BJ (cell line): ENCODE data around the gene RNF213. TPM values are rescaled to one million over a fixed set of nuclear protein-coding genes. Genes with fewer than 3 reads are reported as not detected.
"Not testable (repeated sequence)": the region's sequence is repeated elsewhere in the genome, so short reads cannot be mapped to it uniquely, and the experiment has no call there.

Experiments used
- CTCF ChIA-PET: fragments of 350-600 bp; formaldehyde crosslinking; extraction: SDS; loops from one replicate; lab custom pipeline; 2021; ENCODE audit warnings: antibody characterized with exemption, inconsistent platforms; lab: Yijun Ruan, JAX
- POLR2A ChIA-PET: fragments of 300-600 bp; sonication (Branson Sonifier 250); formaldehyde crosslinking; extraction: SDS; loops from one replicate; lab custom pipeline; 2021; ENCODE audit warnings: antibody characterized with exemption; lab: Charles Lee
- DNase-seq: peaks from one replicate; pipeline ENCODE4 v3.0.0-alpha.2; 2011; ENCODE audit warnings: low read depth
- H3K27me3 ChIP-seq: 2 replicates; pipeline ENCODE4 v1.6.0; 2011; ENCODE audit warnings: low read length; ENCODE audit not compliant: control insufficient read depth, insufficient read depth
- H3K36me3 ChIP-seq: 2 replicates; pipeline ENCODE4 v1.5.1; 2011; ENCODE audit warnings: low read length; ENCODE audit not compliant: control insufficient read depth, insufficient read depth
- H3K4me3 ChIP-seq: 2 replicates; pipeline ENCODE4 v1.5.1; 2011; ENCODE audit warnings: low read depth, mild to moderate bottlenecking, control low read depth, low read length
- CTCF ChIP-seq: IDR thresholded peaks from 2 replicates; pipeline ENCODE4 v1.5.1; 2011; ENCODE audit warnings: low read depth, mild to moderate bottlenecking, control low read depth, inconsistent platforms, low read length, moderate library complexity; ENCODE audit not compliant: insufficient read depth
- polyA plus RNA-seq: library from polyadenylated mRNA; depleted of rRNA; stranded (reverse); fragments of >200 nt; gene quantifications from 2 replicates; pipeline ENCODE4 v1.2.3, GENCODE V29; 2011

Gene RNF213
- polyA plus RNA-seq, 1 experiment: 53.1 TPM

- ChIA-PET POLR2A (no interaction called here), CTCF (interaction anchor here (0.7 to 1.1 kb wide), 2 partner anchors 7 to 10 kb away, joined by 3 read pairs; no protein-coding TSS in a partner anchor)
- Histone ChIP-seq H3K36me3 (peaks cover 4% of the 10 kb centered on the region), H3K27me3 (no peaks in the 10 kb centered on the region), H3K4me3 (no peak overlapping the region)
- DNase-seq: no peak
- no peak for TF ChIP-seq CTCF
These were observed 23.3 kb upstream of the RNF213 start for GRCh38 chr17:80237386-80237785.

GRCh38 chr17:80242505-80242904, 18.1 kb upstream of the RNF213 start:
- ChIA-PET POLR2A (no interaction called here), CTCF (no interaction called here)
- TF ChIP-seq CTCF: no peak
- Histone ChIP-seq H3K4me3 (no peak overlapping the region), H3K36me3 (peaks cover 5% of the 10 kb centered on the region), H3K27me3 (no peaks in the 10 kb centered on the region)
- DNase-seq: no peak

DNA sequence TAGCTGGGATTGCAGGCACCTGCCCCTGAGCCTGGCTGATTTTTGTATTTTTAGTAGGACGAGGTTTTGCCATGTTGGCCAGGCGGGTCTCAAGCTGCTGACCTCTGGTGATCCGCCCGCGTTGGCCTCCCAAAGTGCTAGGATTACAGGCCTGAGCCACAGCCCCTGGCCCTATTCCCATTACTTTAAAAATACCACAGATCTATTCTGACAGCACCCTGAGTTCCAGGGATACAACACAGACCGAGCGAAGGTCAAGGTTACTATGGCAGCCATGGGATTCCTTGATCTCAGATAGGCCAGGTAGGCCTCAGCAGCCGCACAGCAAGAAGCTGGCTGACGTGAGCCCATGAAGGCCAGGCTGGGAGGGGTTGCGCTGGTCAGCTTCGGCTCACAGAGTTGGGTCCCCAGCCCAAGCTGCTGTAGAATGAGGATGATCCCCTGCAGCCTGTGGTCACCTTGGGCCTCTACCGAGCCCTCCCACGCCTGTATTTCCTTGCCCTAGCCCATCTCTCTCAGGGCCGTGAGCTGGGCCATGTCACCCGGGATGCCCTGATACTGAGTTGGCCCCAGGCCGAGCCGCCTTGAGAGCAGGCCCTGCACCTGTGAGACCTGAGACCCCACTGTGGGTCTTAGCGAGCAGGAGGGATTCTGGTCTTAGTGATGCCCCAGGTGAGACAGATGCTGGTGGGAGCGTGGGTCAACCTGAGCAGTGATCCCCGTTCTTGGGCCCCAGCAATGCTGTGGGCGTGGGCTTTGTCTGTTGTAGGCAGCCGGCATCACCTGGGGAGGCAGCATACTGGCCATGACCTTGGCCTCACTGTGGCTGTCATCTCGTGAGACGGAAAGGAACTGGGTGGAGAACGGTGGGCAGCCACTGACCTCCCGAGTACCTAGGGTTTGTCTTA, 16.9 kb upstream of the RNF213 start:
- TF ChIP-seq CTCF: no peak
- CTCF ChIA-PET: no interaction called here

DNA sequence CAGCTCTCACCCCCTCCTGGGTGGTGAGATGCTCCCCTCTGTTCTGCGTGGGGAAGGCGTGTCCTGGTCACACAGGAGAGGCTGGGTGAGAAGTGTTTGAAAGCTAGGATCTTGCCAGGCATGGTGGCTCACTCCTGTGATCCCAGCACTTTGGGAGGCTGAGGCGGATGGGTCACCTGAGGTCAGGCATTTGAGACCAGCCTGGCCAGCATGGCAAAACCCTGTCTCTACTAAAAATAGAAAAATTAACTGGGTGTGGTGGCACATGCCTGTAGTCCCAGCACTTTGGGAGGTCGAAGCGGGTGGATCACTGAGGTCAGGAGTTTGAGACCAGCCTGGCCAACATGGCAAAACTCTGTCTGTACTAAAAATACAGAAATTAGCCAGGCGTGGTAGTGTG, 16.2 kb upstream of the RNF213 start:
- DNase-seq, POLR2A ChIA-PET, CTCF ChIA-PET, H3K27me3 ChIP-seq, H3K4me3 ChIP-seq, H3K36me3 ChIP-seq: not testable (repeated sequence)

More for the DNA sequence above, 16.9 kb upstream of the RNF213 start:
- DNase-seq: no peak
- H3K4me3 ChIP-seq: no peak overlapping the region
- H3K36me3 ChIP-seq: peaks cover 8% of the 10 kb centered on the region
- H3K27me3 ChIP-seq: no peaks in the 10 kb centered on the region
- POLR2A ChIA-PET: no interaction called here

GRCh38 chr17:80244871-80245509, 15.7 kb upstream of the RNF213 start:
- DNase-seq: no peak
- H3K4me3 ChIP-seq: no peak overlapping the region
- no peaks in the 10 kb centered on the region for H3K27me3 ChIP-seq
- H3K36me3 ChIP-seq: peaks cover 12% of the 10 kb centered on the region
- ChIA-PET CTCF (interaction anchor here (0.9 to 1.2 kb wide), 2 partner anchors 13 to 17 kb away, joined by 3 read pairs; no protein-coding TSS in a partner anchor), POLR2A (no interaction called here)
- no peak for TF ChIP-seq CTCF
